NCI-H146 (cell line): Measurements from ENCODE around the gene WDR83.
A peak's percentile ranks its signal among the peaks of the same experiment; 100 is the strongest.
"Not testable (repeated sequence)": the region's sequence is repeated elsewhere in the genome, so short reads cannot be mapped to it uniquely, and the experiment has no call there.

Experiments used
- DNase-seq: peaks from one replicate; lab custom pipeline; 2025; lab: John Stamatoyannopoulos, UW

WDR83 gene

GRCh38 chr19:12656899-12657571 lies 9.6 kb upstream of the WDR83 start:
- DNase-seq = no peak

GRCh38 chr19:12657966-12658365 lies 8.6 kb upstream of the WDR83 start:
- DNase-seq = no peak

- DNase-seq = no peak
Observed at GRCh38 chr19:12660980-12661379, 5.6 kb upstream of the WDR83 start.

GRCh38 chr19:12664406-12665280 lies 2.0 kb upstream of the WDR83 start:
- DNase-seq = peak; percentile 37

- no peak for DNase-seq
Observed at GRCh38 chr19:12665281-12665573, 1.4 kb upstream of the WDR83 start.

- DNase-seq = no peak
Observed at GRCh38 chr19:12665671-12666264, 839 bp upstream of the WDR83 start.

- no peak for DNase-seq
Observed at GRCh38 chr19:12667731-12668302, 1.2 kb downstream of the WDR83 start.

- DNase-seq = no peak
Observed at GRCh38 chr19:12668346-12668745, 1.7 kb downstream of the WDR83 start.

- DNase-seq = peak; percentile 71
Observed at GRCh38 chr19:12668932-12669269, 2.3 kb downstream of the WDR83 start.

- DNase-seq = peak; percentile 86
Observed at GRCh38 chr19:12669270-12670158, 2.9 kb downstream of the WDR83 start.

- DNase-seq = no peak
Observed at GRCh38 chr19:12670159-12670928, 3.7 kb downstream of the WDR83 start.

- no peak for DNase-seq
Observed at GRCh38 chr19:12672744-12673143, 6.1 kb downstream of the WDR83 start.

GRCh38 chr19:12675399-12675798 lies 8.8 kb downstream of the WDR83 start:
- DNase-seq = no peak

GRCh38 chr19:12675940-12676339 lies 9.3 kb downstream of the WDR83 start:
- no peak for DNase-seq

GRCh38 chr19:12676384-12676792 lies 9.8 kb downstream of the WDR83 start:
- peak; percentile 89 for DNase-seq

GRCh38 chr19:12676928-12677327 lies 10.3 kb downstream of the WDR83 start:
- no peak for DNase-seq

- not testable (repeated sequence) for DNase-seq
Observed at GRCh38 chr19:12678039-12678438, 11.4 kb downstream of the WDR83 start.

- no peak for DNase-seq
Observed at GRCh38 chr19:12680034-12680433, 13.4 kb downstream of the WDR83 start.

- peak; percentile 99 for DNase-seq
Observed at GRCh38 chr19:12681074-12681987, 14.7 kb downstream of the WDR83 start, which contains the start of gene DHPS. Gene DHPS, minus strand, starts transcription at chr19:12681880. Its CDS starts 114 bp downstream, at chr19:12681766.

- DNase-seq = no peak
Observed at GRCh38 chr19:12685831-12686230, 19.2 kb downstream of the WDR83 start.
